GM23338 (cell line): ENCODE results near the gene STIM1. TPM values are rescaled to one million over a fixed set of nuclear protein-coding genes. Genes with fewer than 3 reads are reported as not detected.

Experiments
- ATAC-seq: fragments of 200-7000 bp; cut with Tn5 transposase; 3 replicates; pipeline ENCODE4 v1.9.1; 2020
- DNase-seq: peaks from one replicate; pipeline ENCODE4 v3.0.0-alpha.2; 2015; ENCODE audit warnings: low spot score
- H2AFZ ChIP-seq: fragments of 200-600 bp; sonication (generic); 2 replicates; pipeline ENCODE4 v1.8.0; 2016; ENCODE audit warnings: antibody characterized with exemption, mild to moderate bottlenecking, moderate library complexity
- H3F3A ChIP-seq: fragments of 200-600 bp; sonication (generic); replicated peaks from 2 replicates; pipeline ENCODE4 v1.8.0; 2017; ENCODE audit warnings: antibody characterized with exemption, mixed run types, low read depth
- H3K27ac ChIP-seq: fragments of 200-600 bp; sonication (generic); 2 replicates; pipeline ENCODE4 v1.6.1; 2016; ENCODE audit warnings: low read depth
- H3K27me3 ChIP-seq: fragments of 200-600 bp; sonication (generic); 2 replicates; pipeline ENCODE4 v1.8.0; 2016; ENCODE audit warnings: mild to moderate bottlenecking, mixed run types, moderate library complexity; ENCODE audit not compliant: insufficient read depth
- H3K36me3 ChIP-seq: fragments of 200-600 bp; sonication (generic); 2 replicates; pipeline ENCODE4 v1.8.0; 2016; ENCODE audit warnings: mild to moderate bottlenecking; ENCODE audit not compliant: insufficient read depth
- H3K4me1 ChIP-seq: fragments of 200-600 bp; sonication (generic); 2 replicates; pipeline ENCODE4 v1.8.0; 2016; ENCODE audit warnings: mild to moderate bottlenecking, moderate library complexity; ENCODE audit not compliant: insufficient read depth
- H3K4me2 ChIP-seq: fragments of 200-600 bp; sonication (generic); 2 replicates; pipeline ENCODE4 v1.7.1; 2017; ENCODE audit warnings: mixed run types
- H3K4me3 ChIP-seq: fragments of 200-600 bp; sonication (generic); 2 replicates; pipeline ENCODE4 v1.6.1; 2016; ENCODE audit warnings: mixed run types
- H3K79me2 ChIP-seq: fragments of 200-600 bp; sonication (generic); replicated peaks from 2 replicates; pipeline ENCODE4 v1.8.0; 2017; ENCODE audit warnings: mild to moderate bottlenecking; ENCODE audit not compliant: insufficient read depth
- H3K9me2 ChIP-seq: fragments of 200-600 bp; sonication (generic); 2 replicates; pipeline ENCODE4 v1.8.0; 2017; ENCODE audit not compliant: insufficient read depth
- H4K20me1 ChIP-seq: fragments of 200-600 bp; sonication (generic); replicated peaks from 2 replicates; pipeline ENCODE4 v1.8.0; 2017; ENCODE audit warnings: mild to moderate bottlenecking; ENCODE audit not compliant: insufficient read depth
- H3K27ac Mint-ChIP-seq: 2 replicates; pipeline ENCODE4 v1.8.0; 2020; ENCODE audit warnings: inconsistent platforms, mild to moderate bottlenecking, moderate library complexity, mixed read lengths
- H3K27me3 Mint-ChIP-seq: 3 replicates; pipeline ENCODE4 v1.8.0; 2022; ENCODE audit warnings: low read depth, mild to moderate bottlenecking, moderate library complexity, mixed read lengths, inconsistent platforms; ENCODE audit not compliant: insufficient read depth, poor library complexity
- H3K36me3 Mint-ChIP-seq: 3 replicates; pipeline ENCODE4 v1.8.0; 2021; ENCODE audit warnings: low read depth, mild to moderate bottlenecking, inconsistent platforms, moderate library complexity, mixed read lengths
- H3K4me1 Mint-ChIP-seq: 3 replicates; pipeline ENCODE4 v1.8.0; 2020; ENCODE audit warnings: mild to moderate bottlenecking, inconsistent platforms, mixed read lengths
- H3K4me3 Mint-ChIP-seq: 3 replicates; pipeline ENCODE4 v1.8.0; 2021; ENCODE audit warnings: moderate library complexity, mild to moderate bottlenecking, inconsistent platforms, mixed read lengths
- H3K9me3 Mint-ChIP-seq: 3 replicates; pipeline ENCODE4 v1.8.0; 2020; ENCODE audit warnings: moderate library complexity, mild to moderate bottlenecking, inconsistent platforms, mixed read lengths
- CREB1 ChIP-seq: fragments of 250-450 bp; sonication (Bioruptor Pico); IDR thresholded peaks from 2 replicates; pipeline ENCODE4 v1.5.0; 2020; ENCODE audit warnings: low read depth, mild to moderate bottlenecking, moderate library complexity
- ETS1 ChIP-seq: IDR thresholded peaks from 2 replicates; pipeline ENCODE4 v1.6.1; 2016; ENCODE audit warnings: antibody characterized with exemption
- EZH2 ChIP-seq: fragments of 200-600 bp; sonication (generic); IDR thresholded peaks from one replicate; pipeline ENCODE4 v1.8.0; 2017; ENCODE audit warnings: antibody characterized with exemption, mild to moderate bottlenecking, low read depth; ENCODE audit not compliant: unreplicated experiment
- EZH2phosphoT487 ChIP-seq: fragments of 200-600 bp; sonication (generic); IDR thresholded peaks from one replicate; pipeline ENCODE4 v1.8.1; 2018; ENCODE audit warnings: antibody characterized with exemption; ENCODE audit not compliant: unreplicated experiment
- JUNB ChIP-seq: IDR thresholded peaks from one replicate; pipeline ENCODE4 v1.6.1; 2016; ENCODE audit warnings: antibody characterized with exemption; ENCODE audit not compliant: unreplicated experiment
- NANOG ChIP-seq: IDR thresholded peaks from 2 replicates; pipeline ENCODE4 v1.6.1; 2016; ENCODE audit warnings: antibody characterized with exemption, borderline replicate concordance
- POLR2AphosphoS5 ChIP-seq: IDR thresholded peaks from 2 replicates; pipeline ENCODE4 v1.6.1; 2016; ENCODE audit warnings: antibody characterized with exemption, low read depth
- STAT1 ChIP-seq: IDR thresholded peaks from one replicate; pipeline ENCODE4 v1.6.1; 2016; ENCODE audit warnings: antibody characterized with exemption; ENCODE audit not compliant: unreplicated experiment
- ZNF114 ChIP-seq: fragments of 250-450 bp; sonication (Bioruptor Pico); IDR thresholded peaks from 2 replicates; pipeline ENCODE4 v1.5.0; 2020; ENCODE audit warnings: mild to moderate bottlenecking, moderate library complexity
- ZNF331 ChIP-seq: fragments of 250-450 bp; sonication (Bioruptor Pico); IDR thresholded peaks from 2 replicates; pipeline ENCODE4 v1.5.0; 2020; ENCODE audit warnings: low read depth, mild to moderate bottlenecking, moderate library complexity
- polyA plus RNA-seq: library from polyadenylated mRNA; unstranded; fragments of >200 nt; fragmentation: Nextera tagmentation; extraction: Ambion mirVana; gene quantifications from 2 replicates; pipeline ENCODE4 v1.2.1, GENCODE V29; 2016
- total RNA-seq: library from RNA; depleted of rRNA; stranded (reverse); fragments of >200 nt; shearing (Covaris generic); gene quantifications from 2 replicates; pipeline ENCODE4 v1.2.3, GENCODE V29; 2014
- TF ChIP-seq, protein P1 (sequence below), 2 experiments: fragments of 200-600 bp in 1 of 2; sonication (generic) in 1 of 2; conservative IDR thresholded peaks; 2 replicates each; pipeline versions ENCODE4 v1.5.1 to v1.6.1; 2016 to 2017; ENCODE audit warnings: antibody characterized with exemption in 2 of 2, low read depth in 2 of 2, mild to moderate bottlenecking in 2 of 2, moderate library complexity in 1 of 2
- TF ChIP-seq, protein P2 (sequence below): fragments of 250-450 bp; sonication (Bioruptor Pico); IDR thresholded peaks from 2 replicates; pipeline ENCODE4 v1.5.0; 2020; ENCODE audit warnings: mild to moderate bottlenecking, moderate library complexity
- TF ChIP-seq, protein P3 (sequence below): IDR thresholded peaks from one replicate; pipeline ENCODE4 v1.6.1; 2018; ENCODE audit warnings: antibody characterized with exemption; ENCODE audit not compliant: unreplicated experiment

Gene STIM1
- total and polyA plus RNA-seq, 2 experiments from 2014 or later, result 3.5 to 14.0 TPM

- H3K4me3 ChIP-seq, result no peak overlapping the region
- TF ChIP-seq JUNB (no peak), NANOG (no peak), POLR2AphosphoS5 (no peak), STAT1 (no peak), CREB1 (CRISPR knock-in tag) (no peak), ETS1 (no peak), EZH2phosphoT487 (no peak), EZH2 (no peak), ZNF331 (CRISPR knock-in tag) (no peak), ZNF114 (CRISPR knock-in tag) (no peak)
- TF ChIP-seq, protein P1, sequence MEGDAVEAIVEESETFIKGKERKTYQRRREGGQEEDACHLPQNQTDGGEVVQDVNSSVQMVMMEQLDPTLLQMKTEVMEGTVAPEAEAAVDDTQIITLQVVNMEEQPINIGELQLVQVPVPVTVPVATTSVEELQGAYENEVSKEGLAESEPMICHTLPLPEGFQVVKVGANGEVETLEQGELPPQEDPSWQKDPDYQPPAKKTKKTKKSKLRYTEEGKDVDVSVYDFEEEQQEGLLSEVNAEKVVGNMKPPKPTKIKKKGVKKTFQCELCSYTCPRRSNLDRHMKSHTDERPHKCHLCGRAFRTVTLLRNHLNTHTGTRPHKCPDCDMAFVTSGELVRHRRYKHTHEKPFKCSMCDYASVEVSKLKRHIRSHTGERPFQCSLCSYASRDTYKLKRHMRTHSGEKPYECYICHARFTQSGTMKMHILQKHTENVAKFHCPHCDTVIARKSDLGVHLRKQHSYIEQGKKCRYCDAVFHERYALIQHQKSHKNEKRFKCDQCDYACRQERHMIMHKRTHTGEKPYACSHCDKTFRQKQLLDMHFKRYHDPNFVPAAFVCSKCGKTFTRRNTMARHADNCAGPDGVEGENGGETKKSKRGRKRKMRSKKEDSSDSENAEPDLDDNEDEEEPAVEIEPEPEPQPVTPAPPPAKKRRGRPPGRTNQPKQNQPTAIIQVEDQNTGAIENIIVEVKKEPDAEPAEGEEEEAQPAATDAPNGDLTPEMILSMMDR (conservative IDR thresholded peaks at IDR 0.05; ENCODE audit: low read depth in 2 of 2), result no peak
- TF ChIP-seq, protein P2, sequence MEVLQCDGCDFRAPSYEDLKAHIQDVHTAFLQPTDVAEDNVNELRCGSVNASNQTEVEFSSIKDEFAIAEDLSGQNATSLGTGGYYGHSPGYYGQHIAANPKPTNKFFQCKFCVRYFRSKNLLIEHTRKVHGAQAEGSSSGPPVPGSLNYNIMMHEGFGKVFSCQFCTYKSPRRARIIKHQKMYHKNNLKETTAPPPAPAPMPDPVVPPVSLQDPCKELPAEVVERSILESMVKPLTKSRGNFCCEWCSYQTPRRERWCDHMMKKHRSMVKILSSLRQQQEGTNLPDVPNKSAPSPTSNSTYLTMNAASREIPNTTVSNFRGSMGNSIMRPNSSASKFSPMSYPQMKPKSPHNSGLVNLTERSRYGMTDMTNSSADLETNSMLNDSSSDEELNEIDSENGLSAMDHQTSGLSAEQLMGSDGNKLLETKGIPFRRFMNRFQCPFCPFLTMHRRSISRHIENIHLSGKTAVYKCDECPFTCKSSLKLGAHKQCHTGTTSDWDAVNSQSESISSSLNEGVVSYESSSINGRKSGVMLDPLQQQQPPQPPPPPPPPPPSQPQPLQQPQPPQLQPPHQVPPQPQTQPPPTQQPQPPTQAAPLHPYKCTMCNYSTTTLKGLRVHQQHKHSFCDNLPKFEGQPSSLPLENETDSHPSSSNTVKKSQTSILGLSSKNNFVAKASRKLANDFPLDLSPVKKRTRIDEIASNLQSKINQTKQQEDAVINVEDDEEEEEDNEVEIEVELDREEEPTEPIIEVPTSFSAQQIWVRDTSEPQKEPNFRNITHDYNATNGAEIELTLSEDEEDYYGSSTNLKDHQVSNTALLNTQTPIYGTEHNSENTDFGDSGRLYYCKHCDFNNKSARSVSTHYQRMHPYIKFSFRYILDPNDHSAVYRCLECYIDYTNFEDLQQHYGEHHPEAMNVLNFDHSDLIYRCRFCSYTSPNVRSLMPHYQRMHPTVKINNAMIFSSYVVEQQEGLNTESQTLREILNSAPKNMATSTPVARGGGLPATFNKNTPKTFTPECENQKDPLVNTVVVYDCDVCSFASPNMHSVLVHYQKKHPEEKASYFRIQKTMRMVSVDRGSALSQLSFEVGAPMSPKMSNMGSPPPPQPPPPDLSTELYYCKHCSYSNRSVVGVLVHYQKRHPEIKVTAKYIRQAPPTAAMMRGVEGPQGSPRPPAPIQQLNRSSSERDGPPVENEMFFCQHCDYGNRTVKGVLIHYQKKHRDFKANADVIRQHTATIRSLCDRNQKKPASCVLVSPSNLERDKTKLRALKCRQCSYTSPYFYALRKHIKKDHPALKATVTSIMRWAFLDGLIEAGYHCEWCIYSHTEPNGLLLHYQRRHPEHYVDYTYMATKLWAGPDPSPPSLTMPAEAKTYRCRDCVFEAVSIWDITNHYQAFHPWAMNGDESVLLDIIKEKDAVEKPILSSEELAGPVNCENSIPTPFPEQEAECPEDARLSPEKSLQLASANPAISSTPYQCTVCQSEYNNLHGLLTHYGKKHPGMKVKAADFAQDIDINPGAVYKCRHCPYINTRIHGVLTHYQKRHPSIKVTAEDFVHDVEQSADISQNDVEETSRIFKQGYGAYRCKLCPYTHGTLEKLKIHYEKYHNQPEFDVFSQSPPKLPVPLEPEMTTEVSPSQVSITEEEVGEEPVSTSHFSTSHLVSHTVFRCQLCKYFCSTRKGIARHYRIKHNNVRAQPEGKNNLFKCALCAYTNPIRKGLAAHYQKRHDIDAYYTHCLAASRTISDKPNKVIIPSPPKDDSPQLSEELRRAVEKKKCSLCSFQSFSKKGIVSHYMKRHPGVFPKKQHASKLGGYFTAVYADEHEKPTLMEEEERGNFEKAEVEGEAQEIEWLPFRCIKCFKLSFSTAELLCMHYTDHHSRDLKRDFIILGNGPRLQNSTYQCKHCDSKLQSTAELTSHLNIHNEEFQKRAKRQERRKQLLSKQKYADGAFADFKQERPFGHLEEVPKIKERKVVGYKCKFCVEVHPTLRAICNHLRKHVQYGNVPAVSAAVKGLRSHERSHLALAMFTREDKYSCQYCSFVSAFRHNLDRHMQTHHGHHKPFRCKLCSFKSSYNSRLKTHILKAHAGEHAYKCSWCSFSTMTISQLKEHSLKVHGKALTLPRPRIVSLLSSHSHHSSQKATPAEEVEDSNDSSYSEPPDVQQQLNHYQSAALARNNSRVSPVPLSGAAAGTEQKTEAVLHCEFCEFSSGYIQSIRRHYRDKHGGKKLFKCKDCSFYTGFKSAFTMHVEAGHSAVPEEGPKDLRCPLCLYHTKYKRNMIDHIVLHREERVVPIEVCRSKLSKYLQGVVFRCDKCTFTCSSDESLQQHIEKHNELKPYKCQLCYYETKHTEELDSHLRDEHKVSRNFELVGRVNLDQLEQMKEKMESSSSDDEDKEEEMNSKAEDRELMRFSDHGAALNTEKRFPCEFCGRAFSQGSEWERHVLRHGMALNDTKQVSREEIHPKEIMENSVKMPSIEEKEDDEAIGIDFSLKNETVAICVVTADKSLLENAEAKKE (CRISPR knock-in tag), result no peak
- TF ChIP-seq, protein P3, sequence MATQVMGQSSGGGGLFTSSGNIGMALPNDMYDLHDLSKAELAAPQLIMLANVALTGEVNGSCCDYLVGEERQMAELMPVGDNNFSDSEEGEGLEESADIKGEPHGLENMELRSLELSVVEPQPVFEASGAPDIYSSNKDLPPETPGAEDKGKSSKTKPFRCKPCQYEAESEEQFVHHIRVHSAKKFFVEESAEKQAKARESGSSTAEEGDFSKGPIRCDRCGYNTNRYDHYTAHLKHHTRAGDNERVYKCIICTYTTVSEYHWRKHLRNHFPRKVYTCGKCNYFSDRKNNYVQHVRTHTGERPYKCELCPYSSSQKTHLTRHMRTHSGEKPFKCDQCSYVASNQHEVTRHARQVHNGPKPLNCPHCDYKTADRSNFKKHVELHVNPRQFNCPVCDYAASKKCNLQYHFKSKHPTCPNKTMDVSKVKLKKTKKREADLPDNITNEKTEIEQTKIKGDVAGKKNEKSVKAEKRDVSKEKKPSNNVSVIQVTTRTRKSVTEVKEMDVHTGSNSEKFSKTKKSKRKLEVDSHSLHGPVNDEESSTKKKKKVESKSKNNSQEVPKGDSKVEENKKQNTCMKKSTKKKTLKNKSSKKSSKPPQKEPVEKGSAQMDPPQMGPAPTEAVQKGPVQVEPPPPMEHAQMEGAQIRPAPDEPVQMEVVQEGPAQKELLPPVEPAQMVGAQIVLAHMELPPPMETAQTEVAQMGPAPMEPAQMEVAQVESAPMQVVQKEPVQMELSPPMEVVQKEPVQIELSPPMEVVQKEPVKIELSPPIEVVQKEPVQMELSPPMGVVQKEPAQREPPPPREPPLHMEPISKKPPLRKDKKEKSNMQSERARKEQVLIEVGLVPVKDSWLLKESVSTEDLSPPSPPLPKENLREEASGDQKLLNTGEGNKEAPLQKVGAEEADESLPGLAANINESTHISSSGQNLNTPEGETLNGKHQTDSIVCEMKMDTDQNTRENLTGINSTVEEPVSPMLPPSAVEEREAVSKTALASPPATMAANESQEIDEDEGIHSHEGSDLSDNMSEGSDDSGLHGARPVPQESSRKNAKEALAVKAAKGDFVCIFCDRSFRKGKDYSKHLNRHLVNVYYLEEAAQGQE, result no peak
- H3K27ac Mint-ChIP-seq, result no peak overlapping the region
- no peak overlapping the region for H3K4me3 Mint-ChIP-seq
- H3K4me2 ChIP-seq, result peak overlapping the region; percentile 55; the same call in 1 of the 2 replicates
- H3K27ac ChIP-seq, result no peak overlapping the region
- H4K20me1 ChIP-seq, result peaks cover 57% of the 10 kb centered on the region
- peaks cover 51% of the 10 kb centered on the region for H3K4me1 Mint-ChIP-seq
- ATAC-seq (no peak), DNase-seq (no peak)
- H3F3A ChIP-seq, result 0 out of 2 replicates have a peak, but pooled peaks cover 3% of the 10 kb centered on the region
- H3K27me3 ChIP-seq, result no peaks in the 10 kb centered on the region
- peaks cover 8% of the 10 kb centered on the region for H3K27me3 Mint-ChIP-seq
- no peaks in the 10 kb centered on the region; the same call in 2 of the 3 replicates for H3K9me3 Mint-ChIP-seq
- no peaks in the 10 kb centered on the region; the same call in 1 of the 2 replicates for H3K36me3 ChIP-seq
- H3K4me1 ChIP-seq, result peaks cover 26% of the 10 kb centered on the region
- peaks cover 15% of the 10 kb centered on the region for H3K36me3 Mint-ChIP-seq
- no peaks in the 10 kb centered on the region for H3K9me2 ChIP-seq
- H3K79me2 ChIP-seq, result peaks cover 73% of the 10 kb centered on the region
- H2AFZ ChIP-seq, result no peak overlapping the region
Measured at GRCh38 chr11:3836903-3837302, 18.6 kb upstream of the STIM1 start.
